HEK293 (cell line): ENCODE measurements around the gene RNU1-3.
"Not testable (repeated sequence)": the region's sequence is repeated elsewhere in the genome, so short reads cannot be mapped to it uniquely, and the experiment has no call there.

ENCODE experiments used
- CTCF ChIA-PET: fragments of 350-600 bp; formaldehyde crosslinking; extraction: SDS; loops from one replicate; lab custom pipeline; 2021; ENCODE audit warnings: antibody characterized with exemption; lab: Yijun Ruan, JAX
- POLR2A ChIA-PET: fragments of 300-600 bp; formaldehyde crosslinking; extraction: SDS; loops from one replicate; lab custom pipeline; 2020; ENCODE audit warnings: antibody characterized with exemption, inconsistent platforms; lab: Yijun Ruan, JAX
- H3K27ac ChIP-seq: fragments of 200-500 bp; sonication (Bioruptor generic); 2 replicates; pipeline ENCODE4 v1.5.1; 2014; ENCODE audit warnings: low read depth, low read length, control low read depth, inconsistent platforms; ENCODE audit errors: extremely low read depth
- H3K36me3 ChIP-seq, 2 experiments: fragments of 200-500 bp in 1 of 2; sonication (Bioruptor generic) in 1 of 2; 1 replicate in 1 of 2; 2 replicates in 1 of 2; pipeline ENCODE4 v1.5.1; 2014 to 2017; ENCODE audit warnings: inconsistent platforms in 2 of 2, low read length in 2 of 2; ENCODE audit not compliant: control insufficient read depth in 2 of 2, insufficient read depth in 1 of 2
- H3K4me1 ChIP-seq: fragments of 200-500 bp; sonication (Bioruptor generic); 2 replicates; pipeline ENCODE4 v1.5.1; 2014; ENCODE audit warnings: mild to moderate bottlenecking, low read length, inconsistent platforms; ENCODE audit not compliant: control insufficient read depth, insufficient read depth
- H3K4me3 ChIP-seq: 2 replicates; pipeline ENCODE4 v1.5.1; 2011; ENCODE audit warnings: low read depth, mild to moderate bottlenecking, control low read depth, low read length, moderate library complexity
- H3K9me3 ChIP-seq: fragments of 200-500 bp; sonication (Bioruptor generic); 2 replicates; pipeline ENCODE4 v1.5.1; 2014; ENCODE audit warnings: low read depth, low read length, inconsistent platforms; ENCODE audit not compliant: control insufficient read depth, insufficient read depth
- EGR2 ChIP-seq: fragments of 450-650 bp; formaldehyde crosslinking; IDR thresholded peaks from 2 replicates; pipeline ENCODE4 v1.5.1; 2016; ENCODE audit warnings: low read depth, missing biosample characterization, missing genetic modification characterization
- GLIS2 ChIP-seq: fragments of 450-650 bp; formaldehyde crosslinking; IDR thresholded peaks from 2 replicates; pipeline ENCODE4 v1.5.1; 2016; ENCODE audit warnings: missing biosample characterization, missing genetic modification characterization
- HIC1 ChIP-seq: fragments of 450-650 bp; formaldehyde crosslinking; IDR thresholded peaks from 2 replicates; pipeline ENCODE4 v1.5.1; 2016; ENCODE audit warnings: missing biosample characterization, missing genetic modification characterization
- KLF9 ChIP-seq: fragments of 450-650 bp; formaldehyde crosslinking; IDR thresholded peaks from 2 replicates; pipeline ENCODE4 v1.5.1; 2016; ENCODE audit warnings: missing biosample characterization, missing genetic modification characterization, low read depth
- OSR2 ChIP-seq: fragments of 450-650 bp; formaldehyde crosslinking; IDR thresholded peaks from 2 replicates; pipeline ENCODE4 v1.5.1; 2016; ENCODE audit warnings: missing biosample characterization, missing genetic modification characterization
- PRDM10 ChIP-seq: fragments of 450-650 bp; formaldehyde crosslinking; IDR thresholded peaks from 2 replicates; pipeline ENCODE4 v1.5.1; 2016; ENCODE audit warnings: missing biosample characterization, missing genetic modification characterization
- YY1 ChIP-seq: fragments of 450-650 bp; formaldehyde crosslinking; IDR thresholded peaks from 2 replicates; pipeline ENCODE4 v1.5.1; 2018; ENCODE audit warnings: missing biosample characterization, missing genetic modification characterization
- ZBTB26 ChIP-seq: fragments of 450-650 bp; formaldehyde crosslinking; optimal IDR thresholded peaks from 2 replicates; pipeline ENCODE3; 2016; ENCODE audit warnings: missing biosample characterization, mild to moderate bottlenecking, missing genetic modification characterization
- ZNF133 ChIP-seq: fragments of 450-650 bp; formaldehyde crosslinking; IDR thresholded peaks from 2 replicates; pipeline ENCODE4 v1.5.1; 2016; ENCODE audit warnings: missing biosample characterization, missing genetic modification characterization
- ZNF155 ChIP-seq: fragments of 450-650 bp; formaldehyde crosslinking; IDR thresholded peaks from 2 replicates; pipeline ENCODE4 v1.5.1; 2016; ENCODE audit warnings: missing biosample characterization, missing genetic modification characterization
- ZNF214 ChIP-seq: fragments of 450-650 bp; formaldehyde crosslinking; IDR thresholded peaks from 2 replicates; pipeline ENCODE4 v1.5.1; 2017; ENCODE audit warnings: missing biosample characterization, mild to moderate bottlenecking, missing genetic modification characterization, borderline replicate concordance
- ZNF248 ChIP-seq: fragments of 450-650 bp; formaldehyde crosslinking; IDR thresholded peaks from 2 replicates; pipeline ENCODE4 v1.5.1; 2017; ENCODE audit warnings: missing biosample characterization, missing genetic modification characterization
- ZNF521 ChIP-seq: fragments of 450-650 bp; formaldehyde crosslinking; IDR thresholded peaks from 2 replicates; pipeline ENCODE4 v1.5.1; 2017; ENCODE audit warnings: missing biosample characterization, mild to moderate bottlenecking, missing genetic modification characterization
- ZNF580 ChIP-seq: fragments of 450-650 bp; formaldehyde crosslinking; IDR thresholded peaks from 2 replicates; pipeline ENCODE4 v1.5.1; 2016; ENCODE audit warnings: missing biosample characterization, missing genetic modification characterization
- ZNF623 ChIP-seq: fragments of 450-650 bp; formaldehyde crosslinking; IDR thresholded peaks from 2 replicates; pipeline ENCODE4 v1.5.1; 2016; ENCODE audit warnings: missing biosample characterization, missing genetic modification characterization
- ZNF624 ChIP-seq: fragments of 450-650 bp; formaldehyde crosslinking; IDR thresholded peaks from 2 replicates; pipeline ENCODE4 v1.5.1; 2017; ENCODE audit warnings: missing biosample characterization, missing genetic modification characterization
- ZNF658 ChIP-seq: fragments of 450-650 bp; formaldehyde crosslinking; IDR thresholded peaks from 2 replicates; pipeline ENCODE4; 2016; ENCODE audit warnings: missing biosample characterization, missing genetic modification characterization
- ZNF677 ChIP-seq: fragments of 450-650 bp; IDR thresholded peaks from 2 replicates; pipeline ENCODE4 v1.5.0; 2018; ENCODE audit warnings: missing biosample characterization, mild to moderate bottlenecking, missing genetic modification characterization, moderate library complexity

Gene RNU1-3

GRCh38 chr1:16630661-16631247 is 36.0 kb downstream of the RNU1-3 start:
- Histone ChIP-seq H3K9me3 (no peaks in the 10 kb centered on the region), H3K36me3 (peaks cover 34 to 82% of the 10 kb centered on the region in 2 experiments), H3K4me3 (no peak overlapping the region), H3K27ac (no peak overlapping the region), H3K4me1 (no peaks in the 10 kb centered on the region)
- ChIA-PET CTCF (interaction anchor here (1.4 kb wide), 1 partner anchor 10 kb away, joined by 5 read pairs; no protein-coding TSS in a partner anchor), POLR2A (interaction anchor here (0.6 kb wide), 1 partner anchor 1132 kb away, joined by 5 read pairs; no protein-coding TSS in a partner anchor)
- TF ChIP-seq ZNF677 (tag by site-specific recombination): 0 out of 2 replicates have a peak, but pooled peaks have one; percentile 4
- no peak for TF ChIP-seq ZNF521 (tag by site-specific recombination)
- no peak for TF ChIP-seq ZNF580
- TF ChIP-seq ZNF155: no peak
- TF ChIP-seq PRDM10: no peak
- TF ChIP-seq ZNF214 (tag by site-specific recombination): no peak
- no peak for TF ChIP-seq ZBTB26 (tag by site-specific recombination)
- no peak for TF ChIP-seq ZNF248 (tag by site-specific recombination)
- TF ChIP-seq ZNF658 (tag by site-specific recombination): no peak
- no peak for TF ChIP-seq ZNF624
- no peak for TF ChIP-seq ZNF133
- no peak for TF ChIP-seq ZNF623
- TF ChIP-seq YY1 (tag by site-specific recombination): no peak
- TF ChIP-seq OSR2 (tag by site-specific recombination): no peak
- TF ChIP-seq KLF9 (tag by site-specific recombination): peak; percentile 36; the same call in 1 of the 2 replicates

GRCh38 chr1:16629916-16630530 is 36.7 kb downstream of the RNU1-3 start:
- H3K4me3 ChIP-seq, H3K9me3 ChIP-seq, POLR2A ChIA-PET, H3K27ac ChIP-seq, H3K4me1 ChIP-seq: not testable (repeated sequence)
- peaks cover 32 to 88% of the 10 kb centered on the region in 2 experiments for H3K36me3 ChIP-seq
- CTCF ChIA-PET: interaction anchor here (1.4 kb wide), 1 partner anchor 9 kb away, joined by 5 read pairs; no protein-coding TSS in a partner anchor
- TF ChIP-seq GLIS2 (peak; percentile 28; the same call in 1 of the 2 replicates), HIC1 (0 out of 2 replicates have a peak, but pooled peaks have one; percentile 28), EGR2 (0 out of 2 replicates have a peak, but pooled peaks have one; percentile 33)
